GM12878 (cell line): Measurements from ENCODE around the gene MRPL12. TPM values are rescaled to one million over a fixed set of nuclear protein-coding genes. Genes with fewer than 3 reads are reported as not detected.

Experiments used
- BCLAF1 ChIP-seq: fragments of 450-650 bp; IDR thresholded peaks from 2 replicates; pipeline ENCODE4 v1.6.1; 2017; ENCODE audit warnings: antibody characterized with exemption, mild to moderate bottlenecking, moderate library complexity
- CBX5 ChIP-seq: sonication (generic); IDR thresholded peaks from 2 replicates; pipeline ENCODE4 v1.6.1; 2016; ENCODE audit warnings: low read depth, moderate library complexity, mild to moderate bottlenecking, inconsistent platforms
- CTCF ChIP-seq, 3 experiments: IDR thresholded peaks in 2 of 3; conservative IDR thresholded peaks in 1 of 3; 2 replicates each; pipeline ENCODE4 v1.5.1; 2011; ENCODE audit warnings: low read depth in 3 of 3, low read length in 3 of 3, mild to moderate bottlenecking in 3 of 3, control low read depth in 2 of 3, moderate library complexity in 2 of 3, inconsistent platforms in 1 of 3, mixed read lengths in 1 of 3; ENCODE audit not compliant: control insufficient read depth in 2 of 3, insufficient read depth in 1 of 3; ENCODE audit errors: extremely low read depth in 1 of 3
- FOXM1 ChIP-seq: IDR thresholded peaks from 2 replicates; pipeline ENCODE4 v1.6.1; 2012; ENCODE audit warnings: low read depth, mild to moderate bottlenecking, inconsistent platforms, low read length, moderate library complexity
- JUNB ChIP-seq: IDR thresholded peaks from 2 replicates; pipeline ENCODE4 v1.6.1; 2016; ENCODE audit warnings: antibody characterized with exemption, mild to moderate bottlenecking
- JUND ChIP-seq: IDR thresholded peaks from 2 replicates; pipeline ENCODE4 v1.6.1; 2012; ENCODE audit warnings: low read depth, mild to moderate bottlenecking, low read length, improper control_type of control experiment, moderate library complexity
- LARP7 ChIP-seq: fragments of 450-650 bp; IDR thresholded peaks from 2 replicates; pipeline ENCODE4 v1.6.1; 2017; ENCODE audit warnings: mild to moderate bottlenecking
- MEF2A ChIP-seq: IDR thresholded peaks from 2 replicates; pipeline ENCODE4 v1.6.1; 2011; ENCODE audit warnings: low read depth, mild to moderate bottlenecking, low read length, moderate library complexity; ENCODE audit not compliant: insufficient read depth
- MTA3 ChIP-seq: IDR thresholded peaks from 2 replicates; pipeline ENCODE4 v1.6.1; 2012; ENCODE audit warnings: low read length, inconsistent platforms, borderline replicate concordance
- NBN ChIP-seq: fragments of 450-650 bp; IDR thresholded peaks from 2 replicates; pipeline ENCODE4 v1.6.1; 2016
- NFYB ChIP-seq: IDR thresholded peaks from 2 replicates; pipeline ENCODE4 v1.6.1; 2011; ENCODE audit warnings: low read depth, mild to moderate bottlenecking, low read length, improper control_type of control experiment, moderate library complexity; ENCODE audit not compliant: insufficient read depth
- NR2C1 ChIP-seq: fragments of 450-650 bp; IDR thresholded peaks from 2 replicates; pipeline ENCODE4 v1.6.1; 2017; ENCODE audit warnings: antibody characterized with exemption, mild to moderate bottlenecking, moderate library complexity
- PAX8 ChIP-seq: fragments of 450-650 bp; IDR thresholded peaks from 2 replicates; pipeline ENCODE4 v1.6.1; 2017; ENCODE audit warnings: mild to moderate bottlenecking, moderate library complexity
- PML ChIP-seq: IDR thresholded peaks from 2 replicates; pipeline ENCODE4 v1.6.1; 2012; ENCODE audit warnings: low read length, inconsistent platforms
- RAD21 ChIP-seq: IDR thresholded peaks from 2 replicates; pipeline ENCODE4 v1.6.1; 2011; ENCODE audit warnings: mild to moderate bottlenecking, low read depth, low read length, moderate library complexity; ENCODE audit not compliant: insufficient read depth
- RELA ChIP-seq: fragments of 450-650 bp; IDR thresholded peaks from 2 replicates; pipeline ENCODE4 v1.8.0; 2014; ENCODE audit warnings: borderline replicate concordance; ENCODE audit not compliant: partially characterized antibody
- TARDBP ChIP-seq: IDR thresholded peaks from 2 replicates; pipeline ENCODE4 v1.6.1; 2016; ENCODE audit warnings: borderline replicate concordance
- TCF7 ChIP-seq: IDR thresholded peaks from 2 replicates; pipeline ENCODE4 v1.6.1; 2014; ENCODE audit warnings: antibody characterized with exemption, borderline replicate concordance
- polyA plus RNA-seq, 11 experiments: library from polyadenylated mRNA; depleted of rRNA in 4 of 11; unstranded in 6 of 11; stranded (reverse) in 5 of 11; fragments of >200 nt; fragmentation: Nextera tagmentation in 4 of 11; fragmentation: Illumina TruSeq in 1 of 11; extraction: Ambion mirVana in 4 of 11; extraction: Trizol in 1 of 11; gene quantifications; 1 replicate in 1 of 11; 2 replicates in 10 of 11; pipeline versions ENCODE4 v1.2.1 to v1.2.3, GENCODE V29; 2011 to 2016; ENCODE audit warnings: inconsistent platforms in 2 of 11, missing spikeins in 2 of 11, low read depth in 1 of 11
- total RNA-seq, 4 experiments: library from RNA; depleted of rRNA in 3 of 4; stranded (reverse); fragments of >200 nt in 3 of 4; fragmentation: Illumina TruSeq in 1 of 4; extraction: Trizol in 1 of 4; gene quantifications; 2 replicates each; pipeline versions ENCODE4 v1.2.1 to v1.2.3, GENCODE V29; 2013 to 2021
- TF ChIP-seq, protein P1 (sequence below): IDR thresholded peaks from 2 replicates; pipeline ENCODE4 v1.6.1; 2012; ENCODE audit warnings: low read depth, low read length, improper control_type of control experiment
- TF ChIP-seq, protein P2 (sequence below): fragments of 450-650 bp; IDR thresholded peaks from 2 replicates; pipeline ENCODE4 v1.6.1; 2017; ENCODE audit warnings: mild to moderate bottlenecking
- TF ChIP-seq, protein P3 (sequence below): IDR thresholded peaks from 2 replicates; pipeline ENCODE4 v1.6.1; 2011; ENCODE audit warnings: low read depth, low read length, improper control_type of control experiment, borderline replicate concordance

The MRPL12 gene
- total and polyA plus RNA-seq, 10 of the 15 experiments (the other 5 are each of a cell fraction or from before 2014, with no cell fraction given): 1.3 to 269 (median 117) TPM

DNA sequence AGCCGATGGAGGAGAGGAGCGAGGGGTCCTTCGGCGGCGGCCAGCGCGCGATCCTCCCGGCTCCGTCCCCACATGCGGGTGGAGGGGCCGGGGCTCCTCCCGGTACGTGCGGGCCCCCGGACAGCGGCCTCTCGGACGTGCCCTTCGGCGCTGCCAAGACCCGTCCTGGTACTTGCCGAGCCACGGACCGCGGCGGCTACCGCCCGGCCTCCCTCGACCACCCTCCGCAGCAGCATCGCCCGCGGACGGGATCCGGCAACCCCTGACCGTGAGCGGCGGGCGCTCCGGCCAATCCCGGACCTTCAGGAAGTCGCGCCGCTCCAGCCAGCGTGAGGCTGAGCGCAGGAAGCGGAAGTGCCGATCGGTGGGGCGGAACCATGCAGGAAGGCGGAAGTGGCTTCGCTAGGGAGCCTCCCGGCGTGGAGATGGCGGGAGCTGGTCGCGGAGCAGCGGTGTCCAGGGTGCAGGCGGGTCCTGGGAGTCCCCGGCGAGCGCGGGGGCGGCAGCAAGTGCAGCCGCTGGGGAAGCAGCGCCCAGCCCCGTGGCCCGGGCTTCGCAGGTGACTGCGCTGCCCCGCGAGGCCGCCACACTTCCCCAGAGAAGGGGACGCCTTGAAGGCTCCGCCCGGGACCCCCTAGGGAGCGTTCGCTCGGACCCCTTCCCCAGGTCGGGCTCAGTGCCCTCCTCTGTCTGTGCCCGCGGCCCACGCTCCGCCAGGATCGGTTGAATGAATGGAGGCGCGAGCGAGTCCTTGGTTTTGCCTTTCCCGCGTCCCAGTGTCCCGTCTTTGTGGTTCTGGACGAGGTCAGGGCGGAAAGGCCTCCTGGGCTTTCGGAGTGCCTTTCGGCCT, 36.6 kb upstream of the MRPL12 start, which contains the start of the genes CCDC137 and OXLD1 (continued):
- TF ChIP-seq, protein P1, sequence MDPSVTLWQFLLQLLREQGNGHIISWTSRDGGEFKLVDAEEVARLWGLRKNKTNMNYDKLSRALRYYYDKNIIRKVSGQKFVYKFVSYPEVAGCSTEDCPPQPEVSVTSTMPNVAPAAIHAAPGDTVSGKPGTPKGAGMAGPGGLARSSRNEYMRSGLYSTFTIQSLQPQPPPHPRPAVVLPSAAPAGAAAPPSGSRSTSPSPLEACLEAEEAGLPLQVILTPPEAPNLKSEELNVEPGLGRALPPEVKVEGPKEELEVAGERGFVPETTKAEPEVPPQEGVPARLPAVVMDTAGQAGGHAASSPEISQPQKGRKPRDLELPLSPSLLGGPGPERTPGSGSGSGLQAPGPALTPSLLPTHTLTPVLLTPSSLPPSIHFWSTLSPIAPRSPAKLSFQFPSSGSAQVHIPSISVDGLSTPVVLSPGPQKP: peak; percentile 88
- TF ChIP-seq NFYB (peak; percentile 93), RELA (no peak), NBN (no peak), FOXM1 (no peak), TARDBP (no peak), PML (peak; percentile 37; the same call in 1 of the 2 replicates), MEF2A (no peak), TCF7 (no peak), JUND (no peak), JUNB (no peak), PAX8 (no peak), MTA3 (no peak), NR2C1 (peak; percentile 76), CTCF (IDR thresholded peaks at IDR 0.05 in 2 of 3, conservative IDR thresholded peaks at IDR 0.05 in 1 of 3; ENCODE audit: control insufficient read depth in 2 of 3, extremely low read depth in 1 of 3, insufficient read depth in 1 of 3, low read depth in 3 of 3, low read length in 3 of 3) (no peak), RAD21 (no peak), LARP7 (peak; percentile 54; the same call in 1 of the 2 replicates), CBX5 (no peak), BCLAF1 (no peak)
- TF ChIP-seq, protein P2, sequence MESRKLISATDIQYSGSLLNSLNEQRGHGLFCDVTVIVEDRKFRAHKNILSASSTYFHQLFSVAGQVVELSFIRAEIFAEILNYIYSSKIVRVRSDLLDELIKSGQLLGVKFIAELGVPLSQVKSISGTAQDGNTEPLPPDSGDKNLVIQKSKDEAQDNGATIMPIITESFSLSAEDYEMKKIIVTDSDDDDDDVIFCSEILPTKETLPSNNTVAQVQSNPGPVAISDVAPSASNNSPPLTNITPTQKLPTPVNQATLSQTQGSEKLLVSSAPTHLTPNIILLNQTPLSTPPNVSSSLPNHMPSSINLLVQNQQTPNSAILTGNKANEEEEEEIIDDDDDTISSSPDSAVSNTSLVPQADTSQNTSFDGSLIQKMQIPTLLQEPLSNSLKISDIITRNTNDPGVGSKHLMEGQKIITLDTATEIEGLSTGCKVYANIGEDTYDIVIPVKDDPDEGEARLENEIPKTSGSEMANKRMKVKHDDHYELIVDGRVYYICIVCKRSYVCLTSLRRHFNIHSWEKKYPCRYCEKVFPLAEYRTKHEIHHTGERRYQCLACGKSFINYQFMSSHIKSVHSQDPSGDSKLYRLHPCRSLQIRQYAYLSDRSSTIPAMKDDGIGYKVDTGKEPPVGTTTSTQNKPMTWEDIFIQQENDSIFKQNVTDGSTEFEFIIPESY: no peak
- TF ChIP-seq, protein P3, sequence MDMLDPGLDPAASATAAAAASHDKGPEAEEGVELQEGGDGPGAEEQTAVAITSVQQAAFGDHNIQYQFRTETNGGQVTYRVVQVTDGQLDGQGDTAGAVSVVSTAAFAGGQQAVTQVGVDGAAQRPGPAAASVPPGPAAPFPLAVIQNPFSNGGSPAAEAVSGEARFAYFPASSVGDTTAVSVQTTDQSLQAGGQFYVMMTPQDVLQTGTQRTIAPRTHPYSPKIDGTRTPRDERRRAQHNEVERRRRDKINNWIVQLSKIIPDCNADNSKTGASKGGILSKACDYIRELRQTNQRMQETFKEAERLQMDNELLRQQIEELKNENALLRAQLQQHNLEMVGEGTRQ: no peak
